NCI-H226 (cell line): ENCODE measurements around the gene NETO1.

Experiments
- DNase-seq: peaks from one replicate; pipeline ENCODE4 v3.0.0-alpha.2; 2015

Gene NETO1

DNA sequence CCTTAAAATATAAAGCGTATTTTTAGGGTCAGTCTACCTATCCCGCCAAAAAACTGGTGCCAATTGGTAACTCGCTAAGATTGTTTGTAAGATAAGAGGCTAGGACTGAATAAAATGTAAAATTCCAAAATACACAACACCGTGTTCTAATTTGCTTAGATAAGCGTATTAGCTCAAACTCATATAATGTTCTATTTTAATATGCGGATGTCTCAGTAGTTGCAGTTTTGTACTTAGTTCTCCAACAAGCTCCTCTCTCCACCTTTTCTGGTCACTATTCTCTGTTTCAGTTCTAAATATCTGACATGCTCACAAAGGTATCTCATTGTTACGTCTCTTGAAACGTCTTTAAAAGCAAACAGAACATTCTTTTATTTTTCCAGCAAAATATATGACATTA is 24.0 kb downstream of the NETO1 start:
- DNase-seq, result no peak

DNA sequence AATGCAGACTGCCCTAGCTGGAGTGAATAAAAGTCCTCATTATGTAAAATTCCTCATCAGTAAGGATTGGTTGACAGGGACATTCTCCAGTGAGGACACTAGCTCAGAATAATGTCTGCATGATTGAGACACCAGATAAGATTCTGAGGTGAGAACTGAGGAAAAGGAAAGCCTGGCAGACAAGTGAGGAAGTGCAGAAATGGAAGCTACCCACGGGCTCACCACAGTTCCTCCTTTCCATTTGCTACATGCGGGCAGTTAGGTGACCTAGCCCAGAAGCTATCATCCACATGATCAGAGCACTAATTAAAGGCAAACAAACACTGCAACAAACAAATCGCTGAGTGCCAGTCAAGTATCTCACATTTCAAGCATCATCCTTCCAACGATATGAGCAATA is 27.7 kb downstream of the NETO1 start:
- no peak for DNase-seq

DNA sequence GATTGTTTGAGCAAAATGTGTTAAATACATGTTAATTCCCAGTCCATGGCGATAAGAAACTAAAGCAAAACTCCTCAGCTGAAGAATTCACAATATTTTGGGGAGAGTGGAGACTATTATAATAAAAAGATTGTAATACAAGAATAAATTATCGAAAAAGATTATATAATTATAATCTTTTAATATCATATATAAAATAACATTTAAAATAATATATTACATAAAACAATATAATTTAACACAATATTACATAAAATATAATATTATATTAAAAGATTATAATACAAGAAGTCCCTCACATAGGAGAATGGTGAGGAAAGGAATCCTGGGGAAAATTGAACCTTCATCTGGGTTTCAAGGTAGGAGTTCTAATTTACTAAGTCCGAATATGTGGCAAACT is 33.1 kb downstream of the NETO1 start:
- DNase-seq, result no peak

DNA sequence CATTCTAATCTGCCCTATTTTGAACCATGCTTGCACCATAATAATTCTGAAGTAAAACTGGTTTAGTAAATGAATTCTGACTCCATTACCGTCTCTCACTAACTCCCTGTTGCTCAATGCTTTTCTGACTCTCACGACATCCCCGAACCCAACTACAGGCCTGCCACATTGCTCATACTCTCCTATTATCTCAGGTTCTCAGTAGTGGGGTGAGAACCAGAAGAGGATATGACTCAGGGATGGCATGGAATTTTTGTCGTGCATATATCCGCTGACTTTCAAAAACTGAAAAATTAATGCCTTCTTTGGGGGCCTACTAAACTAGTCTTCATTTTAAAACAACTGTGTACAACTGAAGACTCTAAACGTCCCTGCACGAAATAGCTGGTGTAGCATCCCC is 34.3 kb downstream of the NETO1 start:
- DNase-seq, result peak; percentile 38

DNA sequence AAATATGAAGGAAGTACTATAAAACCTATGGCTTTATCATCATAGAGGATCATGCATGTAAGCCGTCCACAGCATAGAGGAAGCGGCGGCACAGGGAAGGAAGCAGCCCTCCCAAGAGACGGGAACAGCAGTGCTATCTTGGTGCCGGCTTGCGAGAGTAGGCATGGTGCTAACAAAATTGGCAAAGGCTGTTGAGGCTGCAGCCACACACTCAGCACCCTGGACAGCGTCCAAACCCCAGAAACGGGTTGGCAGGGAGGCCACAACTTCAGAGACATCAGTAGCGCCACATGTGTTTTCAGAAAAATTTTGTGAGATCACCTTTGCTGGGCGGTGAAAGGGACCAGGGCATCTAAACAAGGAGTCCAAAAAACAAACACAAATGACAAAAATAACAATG is 37.7 kb downstream of the NETO1 start:
- DNase-seq, result no peak

DNA sequence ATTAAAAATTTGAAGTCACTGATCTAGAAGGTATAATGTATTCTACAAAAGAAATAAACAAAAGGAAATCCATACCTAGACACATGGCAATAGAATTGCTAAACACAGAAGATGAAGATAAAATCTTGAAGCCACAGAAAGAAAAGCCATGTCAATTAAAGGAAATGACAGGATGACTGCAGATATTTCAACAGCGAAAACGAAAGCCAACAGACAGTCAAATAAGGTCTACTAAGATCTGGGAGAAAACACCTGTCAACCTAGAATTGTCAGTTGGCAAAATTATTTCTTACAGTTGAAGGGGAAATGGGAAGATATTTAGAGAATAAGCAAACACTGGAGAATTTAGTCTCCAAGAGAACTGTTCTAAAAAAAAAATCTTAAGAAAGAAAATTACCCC is 39.2 kb downstream of the NETO1 start:
- DNase-seq, result no peak

DNA sequence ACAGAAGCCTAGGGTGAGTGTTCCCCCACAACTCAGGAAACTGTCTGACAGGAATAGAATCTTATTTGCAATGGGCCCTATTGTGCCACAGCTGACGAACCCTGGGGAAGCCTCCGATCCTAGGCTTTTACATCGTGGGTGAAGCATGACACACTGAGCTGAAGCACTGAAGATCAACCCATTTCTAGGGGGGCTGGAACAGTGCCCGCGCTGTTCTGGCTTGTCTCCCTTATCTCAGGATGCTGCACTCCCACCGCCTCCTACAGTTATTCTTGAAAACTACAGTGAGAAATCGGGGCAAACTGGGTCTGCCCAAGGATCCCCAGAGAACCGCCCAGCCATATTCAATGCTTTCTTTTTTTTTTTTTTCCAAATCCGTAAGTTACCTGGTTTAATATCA is 41.1 kb downstream of the NETO1 start:
- DNase-seq, result no peak

DNA sequence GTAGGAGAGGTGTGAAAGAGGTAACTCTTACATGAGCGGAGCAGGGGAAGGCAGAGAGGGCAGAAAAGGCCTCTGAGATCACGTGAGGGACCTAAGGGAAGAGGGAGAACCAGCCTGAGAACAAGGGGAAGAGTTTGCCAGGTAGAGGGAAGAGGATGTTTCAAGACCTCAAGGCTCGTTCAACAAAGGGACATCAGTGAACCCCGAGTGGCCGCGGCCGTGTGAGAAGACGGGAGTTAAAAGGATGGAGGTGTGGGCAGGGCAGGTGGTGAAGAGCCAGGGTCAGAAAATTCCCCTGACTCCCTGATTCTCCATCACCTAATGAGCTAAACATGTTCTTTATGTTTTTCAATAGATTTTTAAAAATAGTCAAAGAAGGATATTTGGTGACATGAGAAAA is 44.4 kb downstream of the NETO1 start:
- DNase-seq, result no peak

DNA sequence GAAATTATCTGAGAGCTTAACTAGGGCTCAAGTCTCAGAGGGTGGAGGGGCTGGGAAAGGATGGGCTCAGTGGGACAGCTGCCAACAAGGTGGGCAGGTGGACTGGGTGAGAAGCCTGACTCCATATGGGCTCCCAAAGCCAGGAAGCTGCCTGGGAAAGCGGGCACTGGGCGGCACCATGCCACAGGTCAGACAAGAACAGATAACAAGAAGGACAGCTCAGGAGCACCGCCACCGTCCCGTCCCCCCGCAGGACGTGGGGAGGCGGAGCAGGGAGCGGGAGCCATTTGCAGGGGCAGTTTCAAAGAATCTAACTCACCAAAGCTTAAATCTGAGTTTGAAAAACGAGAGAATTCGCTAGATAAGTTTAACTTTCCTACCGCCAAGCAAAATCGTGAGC is 45.6 kb downstream of the NETO1 start:
- DNase-seq, result no peak

DNA sequence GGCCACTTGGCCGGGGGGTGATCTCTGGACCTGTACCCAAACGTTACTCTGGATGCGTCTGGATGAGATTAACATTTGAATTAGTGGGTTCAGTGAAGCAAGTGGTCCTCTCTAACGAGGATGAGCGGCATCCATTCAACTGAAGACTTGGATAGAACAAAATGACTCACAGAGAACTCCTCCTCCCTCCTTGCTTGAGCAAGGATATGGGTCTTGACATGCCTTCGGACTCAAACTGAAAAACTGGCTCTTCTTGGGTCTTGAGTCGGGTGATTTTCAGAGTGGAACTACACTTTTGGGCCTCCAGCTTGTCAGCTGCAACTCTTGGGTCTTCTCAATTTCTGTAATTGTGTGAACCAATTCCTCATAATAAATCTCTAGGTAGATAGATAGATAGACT is 47.2 kb downstream of the NETO1 start:
- no peak for DNase-seq

DNA sequence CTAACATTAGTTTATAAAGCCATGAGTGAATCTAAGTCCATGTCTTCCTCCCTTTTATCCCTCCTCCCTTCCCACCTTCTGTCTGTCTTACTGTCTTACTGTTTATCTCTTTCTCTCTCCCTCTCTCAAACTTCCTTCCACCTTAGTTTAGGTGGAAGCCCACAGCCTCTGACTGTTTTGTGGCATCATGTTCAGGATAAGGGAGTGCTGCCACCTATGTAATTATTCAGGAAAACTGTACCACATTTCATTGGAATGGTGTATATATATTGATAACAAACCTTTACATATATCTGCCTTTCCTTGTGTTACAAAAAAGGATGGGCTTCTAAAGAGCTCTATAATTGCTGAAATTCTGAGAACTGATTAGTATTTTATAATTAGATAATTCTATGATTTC is 48.7 kb downstream of the NETO1 start:
- DNase-seq, result no peak

DNA sequence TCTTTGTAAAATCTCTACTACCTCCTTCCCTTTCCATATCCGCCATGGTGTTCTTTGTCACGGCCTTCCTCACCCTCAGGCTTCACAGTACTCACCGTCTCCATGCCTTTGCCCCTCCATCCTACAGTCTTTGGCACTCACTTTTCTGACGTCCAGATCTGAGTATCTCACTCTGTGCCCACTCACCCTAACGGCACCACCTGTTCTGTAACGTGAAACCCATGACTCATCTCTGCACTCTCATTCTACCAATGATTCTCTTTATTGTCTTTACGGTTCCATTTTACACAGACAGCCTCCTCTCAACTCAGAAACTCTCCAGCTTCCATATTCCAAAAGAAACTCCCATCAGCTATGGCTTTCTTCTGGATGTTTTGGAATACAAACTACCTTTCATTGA is 56.7 kb downstream of the NETO1 start:
- no peak for DNase-seq

DNA sequence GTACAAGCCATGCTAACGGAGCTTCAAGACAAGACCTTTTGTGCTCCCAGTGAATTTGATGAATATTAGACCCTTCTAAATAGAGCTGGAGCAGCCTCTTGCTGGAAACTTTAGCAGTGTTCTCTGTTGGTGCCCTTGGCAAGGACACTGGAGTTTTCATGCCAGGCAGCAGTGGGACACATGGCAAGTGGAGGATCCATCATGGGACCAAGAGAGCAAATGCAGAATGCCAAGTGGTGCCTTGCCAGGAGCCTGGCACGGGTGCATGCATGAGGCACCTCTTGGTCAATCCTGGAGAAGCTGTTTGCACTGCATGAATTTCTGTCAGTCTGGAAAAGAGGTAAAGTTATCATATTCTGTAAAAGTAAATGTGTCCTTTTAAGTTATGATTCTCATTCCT is 59.1 kb downstream of the NETO1 start:
- DNase-seq, result no peak

DNA sequence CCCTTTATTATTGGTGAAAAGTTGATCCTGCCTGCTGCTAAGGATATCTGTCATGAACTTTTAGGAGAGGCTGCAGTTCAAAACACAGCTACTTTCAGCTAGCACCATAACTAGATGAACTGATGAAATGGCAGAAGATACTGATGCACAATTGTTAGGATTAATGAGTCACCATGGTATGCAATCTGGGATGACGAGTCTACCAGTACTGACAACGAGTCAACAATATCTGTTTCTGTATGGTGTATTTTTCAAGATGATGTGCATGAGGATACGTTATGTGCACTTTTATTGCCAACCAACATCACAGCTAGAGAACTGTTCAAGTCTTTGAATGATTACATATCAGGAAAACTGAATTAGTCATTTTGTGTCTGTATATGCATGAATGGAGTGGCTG is 68.7 kb downstream of the NETO1 start:
- DNase-seq, result no peak

DNA sequence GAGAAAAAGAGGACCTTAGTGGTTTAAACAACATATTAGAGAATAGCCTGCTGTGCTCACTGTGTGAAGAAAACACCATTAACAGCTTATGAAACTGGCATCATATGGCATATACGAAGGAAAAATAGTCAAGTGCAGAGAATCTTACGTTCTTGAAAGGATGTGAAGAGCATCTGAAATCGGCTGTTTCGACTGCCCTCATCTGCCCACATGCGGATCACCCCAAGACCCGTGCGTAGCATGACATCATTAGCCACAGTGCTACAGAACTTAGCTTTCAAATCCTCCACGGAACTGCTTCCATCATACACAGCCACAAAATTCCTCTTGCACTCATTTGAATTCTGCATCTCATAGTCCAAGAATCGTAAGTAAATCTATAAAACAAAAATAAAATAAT is 84.3 kb downstream of the NETO1 start:
- DNase-seq, result no peak

DNA sequence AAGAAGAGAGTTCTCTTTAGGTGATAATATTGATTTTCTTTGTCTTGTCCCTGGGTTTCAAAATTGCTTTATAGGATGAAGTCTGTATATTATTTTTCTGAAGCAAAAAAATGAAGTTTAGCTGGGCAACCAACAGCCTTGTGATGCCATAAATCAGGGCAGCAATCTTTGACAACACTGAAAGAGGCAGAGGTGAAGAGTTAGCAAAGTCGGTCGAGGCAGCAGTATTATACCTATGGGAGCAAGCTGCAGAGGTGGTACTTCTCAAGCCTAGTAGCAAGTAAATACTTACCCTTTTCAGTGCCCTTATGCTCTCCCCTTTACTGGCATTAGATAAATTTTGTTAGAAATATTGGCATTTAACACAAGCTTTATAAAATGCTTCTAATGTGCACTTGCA is 92.9 kb downstream of the NETO1 start:
- no peak for DNase-seq

DNA sequence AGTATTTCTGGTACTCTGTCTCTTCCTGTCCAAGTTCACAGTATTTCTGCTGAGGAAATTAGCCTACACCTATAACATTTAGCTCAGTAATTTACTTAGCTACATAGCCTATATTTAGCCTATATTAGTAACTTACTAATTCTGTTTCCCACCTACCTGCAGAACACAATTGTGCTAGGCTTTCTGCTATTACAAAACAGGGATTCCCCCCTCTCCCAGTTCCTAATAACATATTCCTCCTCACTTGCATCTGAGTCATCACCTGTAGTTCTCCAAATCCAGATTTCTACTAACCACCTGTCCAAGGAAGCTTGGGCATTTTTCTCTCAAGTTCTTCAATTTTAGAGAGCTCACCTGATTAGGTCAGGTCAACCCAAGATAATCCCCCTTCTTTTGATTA is 94.9 kb downstream of the NETO1 start:
- no peak for DNase-seq

DNA sequence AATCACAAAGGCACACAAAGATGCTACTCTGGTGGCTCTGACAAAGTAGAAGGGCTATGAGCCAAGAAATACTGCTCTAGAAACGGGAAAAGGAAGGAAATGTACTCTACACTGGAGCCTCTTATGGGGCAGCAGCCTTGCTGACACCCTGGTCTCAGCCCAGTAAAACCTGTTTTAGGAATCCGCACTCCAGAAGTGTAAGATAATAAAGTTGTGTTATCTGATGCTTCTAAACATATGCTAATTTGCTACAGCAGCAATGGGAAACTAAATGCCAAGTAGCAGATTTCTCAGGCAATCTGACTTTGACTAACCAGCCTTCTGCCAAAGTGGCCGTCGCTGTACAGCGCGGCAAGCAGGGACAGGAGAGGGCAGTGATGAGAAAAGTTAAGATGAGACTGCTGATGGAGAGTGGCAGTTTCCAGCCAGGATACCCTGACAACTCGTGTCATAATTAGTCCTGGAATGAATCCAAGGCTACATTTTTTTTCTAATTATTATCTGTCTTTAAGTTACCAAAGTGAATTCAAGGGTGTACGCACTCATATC is 99.0 kb downstream of the NETO1 start:
- DNase-seq, result no peak

DNA sequence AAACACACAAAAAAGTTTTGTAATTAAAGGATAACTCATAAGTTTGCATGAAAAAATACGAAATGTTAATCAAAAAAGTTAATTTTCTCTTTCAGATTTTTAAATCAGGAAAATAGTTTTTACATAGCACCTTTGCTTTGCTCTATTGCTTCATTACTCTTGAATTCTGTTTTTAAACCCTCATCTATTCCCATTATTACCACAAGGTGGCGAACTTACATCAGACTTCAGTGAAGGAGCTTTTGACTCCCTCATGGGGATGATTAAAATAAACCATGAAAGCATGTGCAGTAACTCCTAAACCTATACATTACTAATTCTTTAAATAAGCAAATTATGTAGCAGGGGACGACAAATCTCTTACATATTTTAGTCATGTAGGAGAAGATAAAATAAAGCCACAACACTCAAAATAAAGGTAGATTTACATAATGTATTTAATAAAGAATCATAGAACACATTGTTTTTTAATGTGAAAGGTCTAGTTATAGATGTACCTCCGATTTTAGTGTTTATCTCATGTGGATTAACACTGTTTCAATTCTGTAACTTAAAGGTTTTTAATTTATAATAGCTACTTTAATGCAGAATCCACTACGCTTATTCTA is 105.2 kb downstream of the NETO1 start:
- peak; percentile 14 for DNase-seq

DNA sequence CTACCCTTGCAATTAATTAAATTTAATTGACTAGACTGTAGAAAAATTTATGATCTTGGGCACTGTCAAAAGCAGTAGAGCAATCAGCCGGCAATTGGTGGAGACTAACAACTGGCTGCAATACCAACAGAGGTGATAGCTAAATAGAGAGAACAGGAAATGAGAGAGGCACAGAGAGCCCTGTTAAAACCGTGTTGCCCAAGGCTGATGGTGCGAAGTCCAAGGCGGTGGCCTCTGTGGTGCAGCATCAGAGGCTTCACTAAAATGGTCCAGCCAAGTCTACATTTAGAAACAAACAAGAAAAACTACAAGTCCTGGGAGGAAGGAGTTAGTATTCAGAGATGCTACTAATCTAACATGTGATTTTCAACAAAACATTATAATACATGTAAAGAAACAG is 115.6 kb downstream of the NETO1 start:
- no peak for DNase-seq

DNA sequence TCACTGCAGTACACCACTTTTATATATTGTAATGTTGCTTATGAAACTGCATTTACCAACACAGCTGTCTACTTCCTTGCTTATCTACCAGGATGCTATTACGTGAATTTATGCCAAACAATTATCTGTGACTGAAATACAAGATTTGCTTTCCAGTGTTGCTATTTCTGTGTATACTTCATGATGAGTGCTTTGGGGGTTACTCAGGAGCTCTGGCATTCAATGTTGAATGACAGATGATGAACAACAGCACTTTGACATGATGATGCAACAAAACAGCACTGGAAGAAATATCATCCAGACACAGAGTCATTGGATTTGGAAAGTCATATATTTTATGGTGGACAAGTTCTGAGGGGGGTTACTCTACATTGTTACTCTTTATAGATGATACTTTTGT is 125.8 kb downstream of the NETO1 start:
- peak; percentile 53 for DNase-seq

DNA sequence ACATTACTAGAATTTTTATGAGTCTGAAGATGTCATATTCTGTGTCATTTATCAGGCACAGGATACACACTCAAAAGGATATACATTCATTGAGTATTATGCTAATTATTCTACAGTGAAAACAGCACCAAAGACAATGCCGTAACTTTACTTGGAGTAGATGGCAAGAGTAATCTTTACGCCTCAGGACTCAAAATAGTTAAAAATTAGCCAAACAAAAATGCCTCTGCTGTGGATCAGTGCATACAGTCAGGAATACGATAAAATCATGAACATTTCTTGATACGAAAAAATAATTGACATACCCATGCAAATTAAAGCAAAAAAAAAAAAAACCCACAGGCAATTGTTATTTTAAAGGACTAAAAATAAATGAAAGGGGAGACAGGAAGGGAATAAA is 129.7 kb downstream of the NETO1 start:
- no peak for DNase-seq

DNA sequence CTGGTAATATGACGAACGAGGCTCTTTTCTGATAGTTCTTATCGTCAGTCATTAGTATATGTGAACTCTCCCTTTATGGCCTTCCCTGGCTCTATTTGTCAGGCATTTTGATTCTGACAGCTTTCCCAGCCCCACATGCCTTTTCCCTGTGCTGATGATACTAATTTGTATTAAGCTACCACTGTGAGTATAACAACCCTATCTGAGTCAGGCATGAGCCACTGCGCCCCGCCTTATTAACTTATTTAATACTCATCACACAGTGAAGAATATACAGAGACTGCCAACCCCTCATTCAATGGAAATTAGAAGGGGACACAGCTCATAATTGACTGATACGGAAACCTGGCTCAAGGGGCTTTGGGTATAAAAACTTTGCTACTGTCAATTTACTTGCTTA is 140.0 kb downstream of the NETO1 start:
- peak; percentile 15 for DNase-seq

DNA sequence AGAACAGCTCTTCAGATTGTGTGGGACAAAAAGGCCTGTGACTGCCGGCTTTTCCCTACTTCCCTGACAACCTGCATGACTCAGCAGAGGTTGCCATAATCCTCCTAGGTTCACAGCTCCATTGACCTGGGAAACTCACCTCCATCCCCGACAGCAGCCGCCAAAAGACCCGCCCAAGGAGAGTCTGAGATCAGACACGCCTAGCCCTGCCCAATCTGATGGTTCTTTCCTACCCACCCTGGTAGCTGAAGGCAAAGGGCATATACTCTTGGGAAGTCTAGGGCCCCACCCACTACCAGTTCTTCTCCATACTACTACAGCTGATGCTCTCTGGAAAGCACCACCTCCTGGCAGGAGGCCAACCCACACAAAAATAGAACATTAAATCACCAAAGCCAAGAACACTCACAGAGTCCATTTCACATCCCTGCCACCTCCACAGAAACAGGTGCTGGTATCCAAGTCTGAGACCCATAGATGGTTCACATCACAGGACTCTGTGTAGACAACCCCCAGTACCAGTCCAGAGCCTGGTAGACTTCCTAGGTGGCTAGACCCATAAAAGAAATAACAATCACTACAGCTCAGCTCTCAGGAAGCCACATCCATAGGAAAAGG is 140.6 kb downstream of the NETO1 start:
- DNase-seq, result no peak

DNA sequence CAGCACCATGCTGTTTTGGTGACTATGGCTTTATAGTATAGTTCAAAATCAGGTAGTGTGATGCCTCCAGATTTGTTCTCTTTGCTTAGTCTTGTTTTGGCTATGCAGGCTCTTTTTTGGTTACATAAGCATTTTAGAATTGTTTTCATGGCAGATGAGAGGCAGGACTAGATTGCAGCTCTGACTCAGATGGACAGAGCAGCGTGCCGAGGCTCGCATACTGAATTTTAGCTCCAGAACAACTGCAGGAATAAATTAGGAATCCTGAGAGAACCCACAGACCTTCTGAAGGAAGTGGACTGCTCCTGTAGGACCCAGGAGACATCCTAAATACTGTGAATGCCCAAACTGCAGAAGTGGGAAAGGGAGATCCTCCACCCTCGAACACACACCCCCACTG is 141.6 kb downstream of the NETO1 start:
- DNase-seq, result no peak
